CD14-positive monocyte (primary cell): ENCODE results near the gene THNSL1. TPM values are rescaled to one million over a fixed set of nuclear protein-coding genes. Genes with fewer than 3 reads are reported as not detected.

Source experiments
- DNase-seq, 3 donors: peaks; one replicate each; pipeline ENCODE4 v3.0.0-alpha.2; 2011 to 2022
- H2AFZ ChIP-seq: 2 replicates; pipeline ENCODE4 v1.6.0; 2012; ENCODE audit warnings: mild to moderate bottlenecking, low read depth, low read length, inconsistent platforms; ENCODE audit not compliant: insufficient read depth, poor library complexity, severe bottlenecking
- H3K27ac ChIP-seq, 2 donors: 1 replicate in 1 of 2; 2 replicates in 1 of 2; pipeline ENCODE4 v1.5.1; 2012 to 2013; ENCODE audit warnings: low read length in 2 of 2, control low read depth in 1 of 2, inconsistent platforms in 1 of 2, low read depth in 1 of 2, mild to moderate bottlenecking in 1 of 2
- H3K27me3 ChIP-seq, 2 donors: one replicate each; pipeline versions ENCODE4 v1.6.0 to v1.6.1; 2011 to 2013; ENCODE audit warnings: low read length in 2 of 2; ENCODE audit not compliant: control insufficient read depth in 2 of 2, insufficient read depth in 2 of 2
- H3K36me3 ChIP-seq, 2 donors: replicated peaks in 1 of 2; 1 replicate in 1 of 2; 2 replicates in 1 of 2; pipeline versions ENCODE4 v1.5.1 to v1.6.1; 2012 to 2013; ENCODE audit warnings: low read length in 2 of 2, control low read depth in 1 of 2, inconsistent platforms in 1 of 2, mild to moderate bottlenecking in 1 of 2; ENCODE audit not compliant: insufficient read depth in 2 of 2, control insufficient read depth in 1 of 2
- H3K4me1 ChIP-seq, 2 donors: 1 replicate in 1 of 2; 2 replicates in 1 of 2; pipeline versions ENCODE4 v1.5.1 to v1.6.1; 2012 to 2013; ENCODE audit warnings: low read length in 2 of 2, control low read depth in 1 of 2, inconsistent platforms in 1 of 2, mild to moderate bottlenecking in 1 of 2, moderate library complexity in 1 of 2; ENCODE audit not compliant: insufficient read depth in 2 of 2, control insufficient read depth in 1 of 2
- H3K4me2 ChIP-seq: replicated peaks from 2 replicates; pipeline ENCODE3; 2012; ENCODE audit warnings: low read length, moderate library complexity, mild to moderate bottlenecking; ENCODE audit not compliant: poor library complexity, severe bottlenecking; ENCODE audit errors: extremely low read depth
- H3K4me3 ChIP-seq, 3 experiments: fragments of 200-600 bp in 1 of 3; sonication (generic) in 1 of 3; replicated peaks in 1 of 3; 1 replicate in 2 of 3; 2 replicates in 1 of 3; pipeline ENCODE4 v1.5.1; 2011 to 2013; ENCODE audit warnings: low read length in 3 of 3, mild to moderate bottlenecking in 3 of 3, control low read depth in 2 of 3, low read depth in 2 of 3, inconsistent platforms in 1 of 3, moderate library complexity in 1 of 3
- H3K79me2 ChIP-seq: 2 replicates; pipeline ENCODE4 v1.6.0; 2012; ENCODE audit warnings: mild to moderate bottlenecking, control low read depth, inconsistent platforms, low read length, moderate library complexity; ENCODE audit not compliant: insufficient read depth
- H3K9ac ChIP-seq: 2 replicates; pipeline ENCODE4 v1.6.0; 2017; ENCODE audit warnings: low read length, mild to moderate bottlenecking; ENCODE audit not compliant: insufficient read depth, poor library complexity, severe bottlenecking
- H3K9me3 ChIP-seq, 2 donors: replicated peaks in 1 of 2; 1 replicate in 1 of 2; 2 replicates in 1 of 2; pipeline versions ENCODE4 v1.5.1 to v1.6.1; 2012 to 2013; ENCODE audit warnings: low read length in 2 of 2, control low read depth in 1 of 2; ENCODE audit not compliant: control insufficient read depth in 1 of 2, insufficient read depth in 1 of 2
- H4K20me1 ChIP-seq: 2 replicates; pipeline ENCODE4 v1.6.0; 2012; ENCODE audit warnings: mild to moderate bottlenecking, low read length, control low read depth, moderate library complexity; ENCODE audit not compliant: insufficient read depth
- H3K27ac Mint-ChIP-seq, 7 donors: one replicate each; pipeline ENCODE4 v1.8.0; 2020; ENCODE audit warnings: mild to moderate bottlenecking in 7 of 7, mixed read lengths in 7 of 7, moderate library complexity in 6 of 7, inconsistent platforms in 2 of 7
- H3K27me3 Mint-ChIP-seq, 3 donors: one replicate each; pipeline ENCODE4 v1.8.0; 2021 to 2022; ENCODE audit warnings: low read depth in 3 of 3, mild to moderate bottlenecking in 3 of 3, mixed read lengths in 3 of 3, moderate library complexity in 3 of 3, inconsistent platforms in 1 of 3
- H3K36me3 Mint-ChIP-seq, 2 donors: one replicate each; pipeline ENCODE4 v1.8.0; 2020; ENCODE audit warnings: mixed read lengths in 2 of 2, inconsistent platforms in 1 of 2, mild to moderate bottlenecking in 1 of 2
- H3K4me1 Mint-ChIP-seq: one replicate; pipeline ENCODE4 v1.8.0; 2020; ENCODE audit warnings: mild to moderate bottlenecking, mixed read lengths
- H3K4me3 Mint-ChIP-seq, 2 donors: one replicate each; pipeline ENCODE4 v1.8.0; 2020; ENCODE audit warnings: mild to moderate bottlenecking in 2 of 2, mixed read lengths in 2 of 2, moderate library complexity in 1 of 2
- H3K9me3 Mint-ChIP-seq, 7 donors: one replicate each; pipeline ENCODE4 v1.8.0; 2020 to 2022; ENCODE audit warnings: mixed read lengths in 7 of 7, mild to moderate bottlenecking in 6 of 7, moderate library complexity in 6 of 7, inconsistent platforms in 2 of 7
- WGBS: methylation state at CpG from one replicate; pipeline ENCODE4 v1.1.5; 2013; ENCODE audit warnings: missing lambda C conversion rate; ENCODE audit not compliant: insufficient coverage; 5-methylcytosine and 5-hydroxymethylcytosine counted together
- intact Hi-C, 2 donors: fragments of 100-400 bp; cut with micrococcal nuclease; formaldehyde crosslinking; loops; one replicate each; pipeline versions ENCODE4 v1.15.0 to v1.15.1; 2023
- polyA plus RNA-seq, 3 donors: library from polyadenylated mRNA; depleted of rRNA in 1 of 3; unstranded in 2 of 3; stranded (reverse) in 1 of 3; fragments of 300-500 nt in 2 of 3; fragments of >200 nt in 1 of 3; fragmentation: Illumina TruSeq in 2 of 3; gene quantifications; 1 replicate in 2 of 3; 2 replicates in 1 of 3; pipeline ENCODE4 v1.2.3, GENCODE V29; 2012 to 2021
- TF ChIP-seq, protein P1 (sequence below): fragments of 200-600 bp; IDR thresholded peaks from one replicate; pipeline ENCODE4 v1.8.0; 2022; ENCODE audit warnings: antibody characterized with exemption, mild to moderate bottlenecking

THNSL1 gene
- polyA plus RNA-seq, 3 donors: 0.03 to 0.13 TPM; not detected in 1

DNA sequence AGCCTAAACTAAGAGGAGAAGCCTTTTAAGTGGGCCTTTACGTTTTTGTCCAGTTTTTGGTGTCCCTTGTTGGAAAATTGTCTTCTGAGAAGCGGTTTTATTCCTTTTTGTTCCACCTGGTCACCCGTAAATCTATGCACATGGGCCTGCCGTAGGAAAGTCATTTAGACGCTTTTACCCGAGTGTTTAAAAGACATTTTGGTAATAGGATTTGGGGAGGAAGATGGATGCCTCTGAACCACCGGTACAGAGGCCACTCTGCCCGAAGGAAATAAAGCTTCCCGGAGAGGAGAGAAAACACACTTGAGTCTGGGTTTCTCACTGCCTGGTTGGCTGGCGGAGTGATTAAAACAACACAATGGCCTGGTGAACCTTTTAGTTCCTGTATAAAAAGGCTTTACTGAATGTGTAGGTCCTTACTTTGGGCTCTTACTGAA is 760 bp downstream of the THNSL1 start:
- H3K27ac Mint-ChIP-seq: peak overlapping the region; percentile 85 to 96 (median 93)
- 0% methylated on average over 9 of the region's 10 CpGs for WGBS
- H3K4me3 ChIP-seq: peak overlapping the region; percentile 59 to 80 (median 64)

GRCh38 chr10:25017661-25018060 is 1.2 kb downstream of the THNSL1 start:
- H3K4me1 ChIP-seq: peaks cover 19 to 22% of the 10 kb centered on the region in 2 donors
- no peak for DNase-seq
- peak overlapping the region; percentile 88 for H3K4me2 ChIP-seq
- no peaks in the 10 kb centered on the region for H4K20me1 ChIP-seq
- Mint-ChIP-seq H3K36me3 (no peaks in the 10 kb centered on the region), H3K4me3 (peak overlapping the region; percentile 85 to 91), H3K4me1 (peaks cover 22% of the 10 kb centered on the region), H3K27me3 (peaks cover 0 to 5% (median 0%) of the 10 kb centered on the region in 3 donors), H3K27ac (no peak overlapping the region), H3K9me3 (peaks cover 0 to 1% (median 0%) of the 10 kb centered on the region in 7 donors)
- H3K36me3 ChIP-seq: no peaks in the 10 kb centered on the region
- H3K27ac ChIP-seq: no peak overlapping the region
- H2AFZ ChIP-seq: peak overlapping the region; percentile 94
- TF ChIP-seq, protein P1, sequence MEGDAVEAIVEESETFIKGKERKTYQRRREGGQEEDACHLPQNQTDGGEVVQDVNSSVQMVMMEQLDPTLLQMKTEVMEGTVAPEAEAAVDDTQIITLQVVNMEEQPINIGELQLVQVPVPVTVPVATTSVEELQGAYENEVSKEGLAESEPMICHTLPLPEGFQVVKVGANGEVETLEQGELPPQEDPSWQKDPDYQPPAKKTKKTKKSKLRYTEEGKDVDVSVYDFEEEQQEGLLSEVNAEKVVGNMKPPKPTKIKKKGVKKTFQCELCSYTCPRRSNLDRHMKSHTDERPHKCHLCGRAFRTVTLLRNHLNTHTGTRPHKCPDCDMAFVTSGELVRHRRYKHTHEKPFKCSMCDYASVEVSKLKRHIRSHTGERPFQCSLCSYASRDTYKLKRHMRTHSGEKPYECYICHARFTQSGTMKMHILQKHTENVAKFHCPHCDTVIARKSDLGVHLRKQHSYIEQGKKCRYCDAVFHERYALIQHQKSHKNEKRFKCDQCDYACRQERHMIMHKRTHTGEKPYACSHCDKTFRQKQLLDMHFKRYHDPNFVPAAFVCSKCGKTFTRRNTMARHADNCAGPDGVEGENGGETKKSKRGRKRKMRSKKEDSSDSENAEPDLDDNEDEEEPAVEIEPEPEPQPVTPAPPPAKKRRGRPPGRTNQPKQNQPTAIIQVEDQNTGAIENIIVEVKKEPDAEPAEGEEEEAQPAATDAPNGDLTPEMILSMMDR: no peak
- H3K9ac ChIP-seq: no peak overlapping the region
- no peaks in the 10 kb centered on the region for H3K27me3 ChIP-seq
- H3K9me3 ChIP-seq: no peaks in the 10 kb centered on the region
- peak overlapping the region in 1 of 3 experiments; percentile 80 for H3K4me3 ChIP-seq
- WGBS: 83% methylated on average over 2 of the region's 6 CpGs
- no peaks in the 10 kb centered on the region for H3K79me2 ChIP-seq
- intact Hi-C loops: loop anchor here (5.0 to 10.0 kb wide), 2 partner anchors 293 to 295 kb away; partner anchors contain the start of gene ARHGAP21 (in 2 of the 2)

More for the DNA sequence above, 760 bp downstream of the THNSL1 start:
- H3K9me3 ChIP-seq: no peaks in the 10 kb centered on the region
- peak overlapping the region; percentile 94 for H2AFZ ChIP-seq
- intact Hi-C loops: loop anchor here (5.0 to 10.0 kb wide), 2 partner anchors 292 to 295 kb away; partner anchors contain the start of gene ARHGAP21 (in 2 of the 2)
- peak overlapping the region; percentile 85 to 91 for H3K4me3 Mint-ChIP-seq
- H3K79me2 ChIP-seq: no peaks in the 10 kb centered on the region
- H4K20me1 ChIP-seq: no peaks in the 10 kb centered on the region
- peaks cover 22% of the 10 kb centered on the region for H3K4me1 Mint-ChIP-seq
- H3K36me3 ChIP-seq: no peaks in the 10 kb centered on the region
- H3K4me1 ChIP-seq: peaks cover 19 to 22% of the 10 kb centered on the region in 2 donors
- peaks cover 0 to 5% (median 0%) of the 10 kb centered on the region in 3 donors for H3K27me3 Mint-ChIP-seq
- peaks cover 0 to 1% (median 0%) of the 10 kb centered on the region in 7 donors for H3K9me3 Mint-ChIP-seq
- H3K4me2 ChIP-seq: peak overlapping the region; percentile 88
- TF ChIP-seq, protein P1: no peak
- H3K27me3 ChIP-seq: no peaks in the 10 kb centered on the region
- no peaks in the 10 kb centered on the region for H3K36me3 Mint-ChIP-seq
- no peak for DNase-seq
- H3K27ac ChIP-seq: peak overlapping the region; percentile 65 to 75
- peak overlapping the region; percentile 34 for H3K9ac ChIP-seq
